IPS-18c (cell line): ENCODE results near the gene ZNF81.
"Not testable (repeated sequence)": the region's sequence is repeated elsewhere in the genome, so short reads cannot be mapped to it uniquely, and the experiment has no call there.

Experiments
- H3K4me3 ChIP-seq: 2 replicates; pipeline ENCODE4 v1.7.0; 2013; ENCODE audit warnings: low read depth, mild to moderate bottlenecking, low read length, moderate library complexity; ENCODE audit not compliant: insufficient read depth
- H3K9me3 ChIP-seq: one replicate; pipeline ENCODE4 v1.6.1; 2013; ENCODE audit warnings: mild to moderate bottlenecking, low read length, moderate library complexity; ENCODE audit not compliant: control insufficient read depth, insufficient read depth

The ZNF81 gene

GRCh38 chrX:47828984-47829383 lies 7.7 kb upstream of the ZNF81 start:
- no peak overlapping the region for H3K4me3 ChIP-seq
- H3K9me3 ChIP-seq = no peaks in the 10 kb centered on the region

GRCh38 chrX:47831788-47832187 lies 4.9 kb upstream of the ZNF81 start:
- Histone ChIP-seq H3K4me3 (no peak overlapping the region), H3K9me3 (peaks cover 1% of the 10 kb centered on the region)

- Histone ChIP-seq H3K4me3 (no peak overlapping the region), H3K9me3 (peaks cover 3% of the 10 kb centered on the region)
Observed at GRCh38 chrX:47838361-47838760, 1.7 kb downstream of the ZNF81 start.

GRCh38 chrX:47840111-47840510 lies 3.4 kb downstream of the ZNF81 start:
- Histone ChIP-seq H3K4me3 (no peak overlapping the region), H3K9me3 (peaks cover 5% of the 10 kb centered on the region)

- Histone ChIP-seq H3K4me3 (no peak overlapping the region), H3K9me3 (peaks cover 2% of the 10 kb centered on the region)
Observed at GRCh38 chrX:47843363-47843762, 6.7 kb downstream of the ZNF81 start.

GRCh38 chrX:47844117-47844516 lies 7.4 kb downstream of the ZNF81 start:
- Histone ChIP-seq H3K9me3 (peaks cover 2% of the 10 kb centered on the region), H3K4me3 (no peak overlapping the region)

- Histone ChIP-seq H3K4me3 (no peak overlapping the region), H3K9me3 (peaks cover 2% of the 10 kb centered on the region)
Observed at GRCh38 chrX:47846040-47846439, 9.3 kb downstream of the ZNF81 start.

GRCh38 chrX:47849778-47850177 lies 13.1 kb downstream of the ZNF81 start:
- H3K4me3 ChIP-seq = no peak overlapping the region
- no peaks in the 10 kb centered on the region for H3K9me3 ChIP-seq

GRCh38 chrX:47850389-47850788 lies 13.7 kb downstream of the ZNF81 start:
- not testable (repeated sequence) for H3K4me3 ChIP-seq, H3K9me3 ChIP-seq

GRCh38 chrX:47850901-47851300 lies 14.2 kb downstream of the ZNF81 start:
- H3K4me3 ChIP-seq = no peak overlapping the region
- no peaks in the 10 kb centered on the region for H3K9me3 ChIP-seq

- Histone ChIP-seq H3K4me3 (no peak overlapping the region), H3K9me3 (no peaks in the 10 kb centered on the region)
Observed at GRCh38 chrX:47854474-47854873, 17.8 kb downstream of the ZNF81 start.

GRCh38 chrX:47859686-47860085 lies 23.0 kb downstream of the ZNF81 start:
- Histone ChIP-seq H3K9me3 (peaks cover 4% of the 10 kb centered on the region), H3K4me3 (no peak overlapping the region)

- Histone ChIP-seq H3K9me3 (peaks cover 4% of the 10 kb centered on the region), H3K4me3 (no peak overlapping the region)
Observed at GRCh38 chrX:47862680-47863079, 26.0 kb downstream of the ZNF81 start.

- Histone ChIP-seq H3K9me3 (peaks cover 4% of the 10 kb centered on the region), H3K4me3 (no peak overlapping the region)
Observed at GRCh38 chrX:47863187-47863586, 26.5 kb downstream of the ZNF81 start.

GRCh38 chrX:47864300-47864699 lies 27.6 kb downstream of the ZNF81 start:
- Histone ChIP-seq H3K9me3 (peaks cover 4% of the 10 kb centered on the region), H3K4me3 (no peak overlapping the region; the same call in 1 of the 2 replicates)

GRCh38 chrX:47864785-47865184 lies 28.1 kb downstream of the ZNF81 start:
- H3K4me3 ChIP-seq = no peak overlapping the region
- peaks cover 4% of the 10 kb centered on the region for H3K9me3 ChIP-seq

GRCh38 chrX:47873123-47873522 lies 36.4 kb downstream of the ZNF81 start:
- H3K9me3 ChIP-seq = peaks cover 14% of the 10 kb centered on the region
- H3K4me3 ChIP-seq = no peak overlapping the region

GRCh38 chrX:47877327-47877726 lies 40.6 kb downstream of the ZNF81 start:
- no peak overlapping the region for H3K4me3 ChIP-seq

GRCh38 chrX:47878198-47878597 lies 41.5 kb downstream of the ZNF81 start:
- H3K4me3 ChIP-seq = no peak overlapping the region
- peaks cover 10% of the 10 kb centered on the region for H3K9me3 ChIP-seq

More at GRCh38 chrX:47877327-47877726, 40.6 kb downstream of the ZNF81 start:
- H3K9me3 ChIP-seq = peaks cover 13% of the 10 kb centered on the region
